ENCODE data around the gene TMEM97. TPM values are rescaled to one million over a fixed set of nuclear protein-coding genes. Genes with fewer than 3 reads are reported as not detected.
A peak's percentile ranks its signal among the peaks of the same experiment; 100 is the strongest.
"Not testable (repeated sequence)": the region's sequence is repeated elsewhere in the genome, so short reads cannot be mapped to it uniquely, and the experiment has no call there.

The TMEM97 gene
- 1 to 10 TPM; 5.4 to 6.0 TPM for total RNA-seq
- long read RNA-seq, transcript TMEM97-201 (3 exons, 2,568 nt) = major isoform, 6 of 6 reads
- long read RNA-seq, partial matches to known transcripts = 0 of 6 reads
- long read RNA-seq, other reads (novel, unspliced or antisense) = 0 of 6 reads

DNA sequence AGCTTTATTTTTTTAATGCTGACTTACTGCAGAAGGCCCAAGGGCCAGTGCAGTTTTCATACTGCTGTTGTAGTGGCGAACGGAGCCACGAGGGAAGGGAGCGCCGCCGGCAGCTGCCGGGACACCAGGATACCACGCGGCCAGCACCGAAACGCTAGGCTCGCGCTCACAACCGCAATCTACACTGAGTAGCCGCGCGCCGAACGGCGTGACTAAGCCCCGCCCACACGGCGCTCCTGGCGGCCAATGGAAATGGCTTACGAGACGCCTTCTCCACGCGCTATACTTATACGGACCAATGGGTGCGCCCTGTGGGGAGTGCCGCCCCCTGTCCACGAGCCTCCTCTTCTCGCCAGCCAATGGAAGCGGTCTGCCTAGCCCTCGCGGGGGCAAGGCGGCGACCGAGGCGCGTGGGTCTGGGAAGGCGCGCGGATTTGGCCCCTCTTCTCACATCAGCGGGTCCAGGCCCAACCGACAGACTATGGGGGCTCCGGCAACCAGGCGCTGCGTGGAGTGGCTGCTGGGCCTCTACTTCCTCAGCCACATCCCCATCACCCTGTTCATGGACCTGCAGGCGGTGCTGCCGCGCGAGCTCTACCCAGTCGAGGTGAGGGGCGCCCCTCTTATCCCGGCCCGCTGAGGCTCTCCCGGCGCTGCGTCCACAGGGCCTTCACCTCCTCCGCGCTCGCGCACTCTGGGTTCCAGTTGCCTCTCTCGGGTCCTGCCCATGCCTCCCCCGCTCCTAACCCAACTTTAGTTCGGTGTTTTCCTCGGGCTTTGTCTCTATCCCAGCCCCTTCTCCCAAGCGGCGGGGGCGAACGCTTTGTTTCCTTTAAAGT lies at the start of gene TMEM97:
Gene TMEM97 (plus strand): TSS at position 442 of the 839 bp plus-strand sequence. CDS start 40 bp downstream, at position 482.
- peak; percentile 97 for DNase-seq
- intact Hi-C loops (cut with DNase I) = no loop called here
- ATAC-seq = peak; percentile 99 to 100

DNA sequence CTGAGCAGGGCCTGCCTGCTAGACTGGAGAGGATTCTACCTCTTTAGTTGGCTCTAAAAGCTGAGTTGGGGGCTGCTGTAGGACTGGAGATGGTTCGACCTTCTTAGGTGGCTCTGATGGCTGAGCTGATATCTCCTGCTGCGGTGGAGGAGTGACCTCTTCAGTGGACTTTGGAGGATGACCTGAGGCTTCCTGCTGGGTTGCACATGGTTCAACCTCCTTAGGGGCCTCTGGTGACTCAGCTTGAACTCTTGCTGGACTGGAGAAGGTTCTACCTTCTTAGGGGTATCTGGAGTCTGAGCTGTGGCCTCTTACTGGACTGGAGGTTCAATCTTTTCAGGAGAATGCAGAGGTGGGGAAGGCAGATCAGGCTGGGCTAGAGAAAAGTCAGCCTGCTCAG lies 48.9 kb upstream of the TMEM97 start:
- ATAC-seq (no peak), DNase-seq (no peak)
- intact Hi-C loops (cut with DNase I) = loop anchor here in 1 of 2 donors (10.0 kb wide), 1 partner anchor 55 kb away; no protein-coding TSS in a partner anchor

DNA sequence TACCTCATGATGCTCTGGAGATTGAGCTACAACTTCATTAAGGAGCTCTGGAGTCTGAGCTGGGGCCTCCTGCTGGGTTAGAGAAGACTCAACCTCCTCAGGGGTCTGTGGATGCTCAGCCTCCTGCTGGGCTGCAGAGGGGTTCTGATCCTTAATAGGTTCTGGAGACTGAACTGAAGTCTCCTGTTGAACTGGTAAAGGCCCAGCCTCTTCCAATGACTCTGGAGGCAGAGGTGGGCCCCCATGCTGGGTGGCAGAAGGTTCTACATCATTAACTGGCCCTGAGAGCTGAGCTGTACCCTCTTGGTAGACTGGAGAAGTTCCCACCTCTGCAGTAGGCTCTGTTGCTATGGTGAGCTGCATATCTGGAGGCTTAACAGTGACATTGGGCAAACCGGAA lies 48.1 kb upstream of the TMEM97 start:
- ATAC-seq = no peak
- DNase-seq = no peak
- intact Hi-C loops (cut with DNase I) = loop anchor here in 1 of 2 donors (10.0 kb wide), 1 partner anchor 56 kb away; no protein-coding TSS in a partner anchor

DNA sequence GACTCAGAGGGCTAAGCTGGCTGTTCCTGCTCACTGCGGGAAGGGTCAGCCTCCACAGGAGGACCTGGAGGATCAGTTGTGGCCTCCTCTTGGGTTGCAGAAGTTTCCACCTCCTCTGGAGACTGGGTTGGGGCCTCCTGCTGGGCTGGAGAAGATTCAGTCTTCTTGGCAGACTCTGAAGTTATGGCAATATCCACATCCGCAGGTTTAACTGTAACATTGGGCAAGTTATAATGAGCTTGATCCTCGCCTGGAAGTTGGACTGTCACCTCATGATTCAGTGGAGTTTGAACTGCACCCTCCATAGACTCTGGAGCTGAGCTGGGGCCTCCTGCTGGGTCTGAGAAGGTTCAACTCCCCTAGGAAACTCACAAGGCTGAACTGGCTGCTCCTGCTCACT lies 47.6 kb upstream of the TMEM97 start:
- no peak for ATAC-seq
- no peak for DNase-seq
- intact Hi-C loops (cut with DNase I) = loop anchor here in 1 of 2 donors (10.0 kb wide), 1 partner anchor 57 kb away; no protein-coding TSS in a partner anchor

DNA sequence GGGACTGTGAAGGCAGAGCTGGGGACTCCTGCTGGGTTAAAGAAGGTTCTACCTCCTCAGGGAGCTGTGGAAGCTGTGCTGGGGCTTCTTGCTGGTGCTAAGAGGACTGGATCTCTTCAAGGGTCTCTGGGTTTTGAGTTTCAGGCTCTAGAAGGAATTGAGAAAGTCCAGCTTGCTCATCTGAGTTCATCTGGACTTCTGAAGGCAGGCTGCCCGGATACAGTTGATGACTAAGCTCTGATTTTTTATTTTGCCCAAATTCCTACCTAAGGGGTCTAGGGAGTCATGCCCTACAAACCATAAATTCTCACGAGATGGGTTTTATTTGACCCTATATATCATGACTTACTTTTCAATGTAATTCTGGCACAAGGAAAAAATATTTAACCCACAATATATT lies 46.8 kb upstream of the TMEM97 start:
- intact Hi-C loops (cut with DNase I) = loop anchor here in 1 of 2 donors (10.0 kb wide), 1 partner anchor 57 kb away; no protein-coding TSS in a partner anchor
- ATAC-seq (no peak), DNase-seq (no peak)

DNA sequence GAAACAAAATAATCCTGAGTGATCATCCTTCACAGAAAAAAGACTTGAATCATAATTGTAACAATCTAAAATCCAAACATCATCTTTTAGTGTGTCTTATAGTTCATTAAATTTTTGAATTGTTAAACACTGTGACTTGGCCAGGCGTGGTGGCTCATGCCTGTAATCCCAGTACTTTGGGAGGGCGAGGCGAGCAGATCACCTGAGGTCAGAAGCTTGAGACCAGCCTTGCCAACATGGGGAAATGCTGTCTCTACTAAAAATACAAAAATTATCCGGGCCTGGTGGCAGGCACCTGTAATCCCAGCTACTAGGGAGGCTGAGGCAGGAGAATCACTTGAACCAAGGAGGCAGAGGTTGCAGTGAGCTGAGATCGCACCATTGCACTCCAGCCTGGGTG lies 45.7 kb upstream of the TMEM97 start:
- intact Hi-C loops (cut with DNase I) = loop anchor here in 1 of 2 donors (10.0 kb wide), 1 partner anchor 59 kb away; no protein-coding TSS in a partner anchor
- not testable (repeated sequence) for ATAC-seq, DNase-seq

DNA sequence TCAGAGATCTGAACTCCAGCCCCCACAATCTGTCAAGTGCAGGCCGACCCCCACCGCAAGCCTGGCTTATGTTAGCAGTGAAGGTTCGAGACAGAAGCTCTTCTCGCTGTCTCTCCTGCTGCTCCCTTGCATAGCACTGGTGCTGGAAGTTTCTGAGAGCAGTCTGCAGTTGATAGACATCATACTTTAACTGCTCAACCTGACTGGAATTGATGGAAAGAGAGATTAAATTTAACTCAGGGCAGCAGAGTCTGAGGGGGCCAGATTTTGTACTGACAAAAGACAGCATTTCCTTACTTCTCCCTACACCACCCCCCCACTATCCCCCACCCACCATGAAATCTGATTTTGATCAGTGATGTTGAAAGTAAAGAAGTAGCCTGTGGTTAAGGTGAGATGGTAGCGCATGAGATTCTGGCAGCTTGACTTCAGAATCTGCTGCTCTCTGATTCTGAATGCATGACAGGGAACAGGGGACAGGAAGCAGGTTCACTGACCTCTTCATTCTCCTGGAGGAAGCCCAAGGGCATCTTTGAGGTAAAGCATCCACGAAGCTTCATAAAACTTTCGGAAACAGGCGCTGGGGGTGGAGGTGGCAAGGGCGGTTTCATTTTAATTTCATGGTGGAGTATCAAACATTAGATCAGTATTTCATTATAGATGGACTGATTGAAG lies 44.3 kb upstream of the TMEM97 start:
- no peak for ATAC-seq
- no peak for DNase-seq
- intact Hi-C loops (cut with DNase I) = loop anchor here in 1 of 2 donors (10.0 kb wide), 1 partner anchor 60 kb away; no protein-coding TSS in a partner anchor

DNA sequence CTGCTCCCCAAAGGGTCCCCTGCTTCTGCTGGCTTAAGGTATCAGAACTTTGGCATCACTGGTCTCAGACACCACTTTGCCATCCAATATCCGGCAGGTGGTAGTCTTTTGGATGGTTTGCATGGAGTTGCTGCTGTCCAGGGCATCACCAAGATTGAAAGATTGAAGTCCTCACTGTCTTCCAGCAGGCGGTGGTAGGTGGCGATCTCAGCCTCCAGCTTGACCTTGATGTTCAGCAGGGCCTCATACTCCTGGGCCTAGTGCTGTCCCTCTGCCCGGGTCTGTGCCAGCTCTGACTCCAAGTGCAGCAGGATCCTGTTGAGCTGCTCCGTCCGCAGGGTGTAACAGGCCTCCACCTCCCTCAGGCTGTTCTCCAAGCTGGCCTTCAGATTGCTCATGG lies 43.0 kb upstream of the TMEM97 start:
- intact Hi-C loops (cut with DNase I) = loop anchor here in 1 of 2 donors (10.0 kb wide), 1 partner anchor 61 kb away; no protein-coding TSS in a partner anchor
- ATAC-seq (no peak), DNase-seq (no peak)

DNA sequence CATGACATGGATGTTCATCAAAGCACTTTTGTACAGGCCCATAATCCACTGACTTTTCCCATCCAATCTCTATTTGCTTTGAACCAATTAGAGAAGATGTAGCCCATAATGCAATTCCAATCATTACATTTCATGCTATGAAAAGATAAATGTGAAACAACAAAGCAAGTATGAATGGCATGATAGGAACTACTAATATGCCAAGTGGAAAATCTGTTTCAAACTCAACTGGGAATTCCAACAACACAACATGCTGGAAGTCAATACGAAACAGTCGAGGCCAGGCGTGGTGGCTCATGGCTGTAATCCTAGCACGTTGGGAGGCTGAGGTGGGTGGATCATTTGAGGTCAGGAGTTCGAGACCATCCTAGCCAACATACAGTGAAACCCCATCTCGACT lies 39.6 kb upstream of the TMEM97 start:
- no peak for DNase-seq
- intact Hi-C loops (cut with DNase I) = loop anchor here in 1 of 2 donors (10.0 kb wide), 1 partner anchor 65 kb away; no protein-coding TSS in a partner anchor
- no peak for ATAC-seq

DNA sequence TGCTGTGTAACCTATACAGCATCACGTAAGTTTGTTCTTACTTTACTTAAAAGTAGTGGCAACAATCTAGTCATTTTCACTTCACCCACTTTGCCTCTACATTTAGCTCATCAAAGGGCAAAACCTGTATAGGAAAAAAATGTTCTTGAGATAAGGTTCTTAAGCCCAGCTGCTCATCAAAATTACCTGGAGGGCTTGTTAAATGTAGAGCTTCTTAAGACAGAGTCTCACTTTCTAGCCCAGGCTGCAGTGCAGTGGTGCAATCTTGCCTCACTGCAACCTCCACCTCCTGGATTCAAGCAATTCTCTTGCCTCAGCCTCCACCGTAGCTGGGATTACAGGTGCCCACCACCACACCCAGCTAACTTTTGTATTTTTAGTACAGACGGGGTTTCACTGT lies 38.2 kb upstream of the TMEM97 start:
- ATAC-seq = no peak
- intact Hi-C loops (cut with DNase I) = no loop called here
- no peak for DNase-seq

DNA sequence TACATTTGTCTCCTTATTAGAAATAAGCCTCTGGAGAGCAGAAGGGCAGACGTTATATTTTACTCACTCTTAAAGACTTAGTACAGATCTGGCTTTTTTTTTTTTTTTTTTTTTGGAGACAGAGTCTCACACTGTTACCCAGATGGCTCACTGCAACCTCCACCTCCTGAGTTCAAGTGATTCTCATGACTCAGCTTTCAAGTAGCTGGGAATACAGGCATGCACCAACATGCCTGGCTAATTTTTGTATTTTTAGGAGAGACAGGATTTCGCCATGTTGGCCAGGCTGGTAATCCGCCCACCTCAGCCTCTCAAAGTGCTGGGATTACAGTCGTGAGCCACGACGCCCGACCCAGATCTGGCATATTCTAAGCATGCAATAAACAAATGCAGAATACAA lies 36.4 kb upstream of the TMEM97 start:
- DNase-seq = no peak
- ATAC-seq = peak in 1 of 2 donors; percentile 24
- intact Hi-C loops (cut with DNase I) = no loop called here

DNA sequence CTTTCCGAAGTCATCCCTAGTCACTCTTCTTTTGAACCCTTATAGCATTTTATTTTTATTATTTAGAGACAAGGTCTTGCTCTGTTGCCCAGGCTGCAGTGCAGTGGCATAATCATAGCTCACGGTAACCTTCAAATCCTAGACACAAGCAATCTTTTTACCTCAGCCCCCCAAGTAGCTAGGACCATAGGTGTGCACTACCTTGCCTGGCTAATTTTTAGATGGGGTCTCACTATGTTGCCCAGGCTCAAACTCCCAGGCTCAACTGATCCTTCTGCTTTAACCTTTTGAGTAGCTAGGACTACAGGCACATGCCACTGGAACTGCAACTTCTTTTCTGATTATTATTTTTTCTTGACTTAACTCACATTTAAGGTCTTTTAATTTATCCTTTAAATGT lies 33.0 kb upstream of the TMEM97 start:
- intact Hi-C loops (cut with DNase I) = no loop called here
- DNase-seq (no peak), ATAC-seq (no peak)

DNA sequence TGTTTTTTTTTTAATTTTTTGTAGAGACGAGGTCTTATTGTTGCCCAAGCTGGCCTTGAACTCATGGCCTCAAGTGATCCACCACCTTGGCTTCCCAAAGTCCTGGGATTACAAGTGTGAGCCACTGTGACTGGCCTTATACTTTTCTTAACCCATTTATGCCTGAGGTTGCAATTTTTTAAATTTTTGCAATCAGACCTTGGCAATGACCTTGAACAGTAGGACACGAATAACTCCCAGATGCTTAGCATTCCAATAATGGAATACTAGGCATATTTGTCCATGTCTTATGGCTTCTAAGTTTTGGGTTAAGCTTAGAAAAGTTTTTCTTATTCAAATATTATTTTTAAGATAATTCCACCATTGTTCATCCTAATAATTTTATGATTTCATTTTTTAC lies 28.3 kb upstream of the TMEM97 start:
- intact Hi-C loops (cut with DNase I) = no loop called here

DNA sequence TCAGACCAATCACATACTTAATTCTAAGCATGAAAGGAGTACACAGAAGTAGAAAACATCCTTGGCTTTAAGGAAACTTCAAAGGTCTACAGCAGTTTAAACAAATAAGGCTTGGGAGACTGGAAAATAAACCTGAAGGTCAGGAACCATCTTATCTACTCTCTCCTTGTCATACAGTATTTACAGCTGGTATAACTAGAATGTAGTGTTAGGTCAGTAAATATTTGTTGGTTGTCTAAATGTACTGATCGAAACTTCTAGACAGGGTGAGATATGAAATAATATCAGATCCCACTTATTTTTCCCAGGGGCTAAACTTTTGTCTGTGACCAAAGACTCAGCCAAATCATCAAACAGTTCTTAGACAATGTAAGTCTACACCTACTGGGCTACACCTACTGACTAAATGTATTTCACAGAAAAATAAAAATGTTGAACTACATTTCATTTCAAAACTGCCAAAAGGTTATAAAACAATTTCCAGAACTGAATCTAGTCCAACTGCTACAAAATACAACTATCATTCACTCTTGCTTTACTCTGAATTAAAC lies 27.1 kb upstream of the TMEM97 start:
- no peak for DNase-seq
- intact Hi-C loops (cut with DNase I) = no loop called here
- ATAC-seq = no peak

More for the DNA sequence above, 28.3 kb upstream of the TMEM97 start:
- DNase-seq = no peak
- no peak for ATAC-seq

DNA sequence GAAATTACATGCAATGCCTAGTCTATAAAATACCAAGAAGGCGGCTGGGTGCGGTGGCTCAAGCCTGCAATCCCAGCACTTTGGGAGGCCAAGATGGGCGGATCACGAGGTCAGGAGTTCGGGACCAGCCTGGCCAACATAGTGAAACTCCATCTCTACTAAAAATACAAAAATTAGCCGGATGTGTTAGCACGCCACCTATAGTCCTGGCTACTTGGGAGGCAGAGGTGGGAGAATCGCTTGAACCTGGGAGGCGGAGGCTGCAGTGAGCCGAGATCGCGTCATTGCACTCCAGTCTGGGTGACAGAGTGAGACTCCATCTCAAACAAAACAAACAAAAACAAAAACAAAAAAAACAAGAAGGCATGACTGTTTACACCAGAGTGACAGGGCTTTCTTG lies 26.1 kb upstream of the TMEM97 start:
- DNase-seq; intact Hi-C loops (cut with DNase I); ATAC-seq: not testable (repeated sequence)

DNA sequence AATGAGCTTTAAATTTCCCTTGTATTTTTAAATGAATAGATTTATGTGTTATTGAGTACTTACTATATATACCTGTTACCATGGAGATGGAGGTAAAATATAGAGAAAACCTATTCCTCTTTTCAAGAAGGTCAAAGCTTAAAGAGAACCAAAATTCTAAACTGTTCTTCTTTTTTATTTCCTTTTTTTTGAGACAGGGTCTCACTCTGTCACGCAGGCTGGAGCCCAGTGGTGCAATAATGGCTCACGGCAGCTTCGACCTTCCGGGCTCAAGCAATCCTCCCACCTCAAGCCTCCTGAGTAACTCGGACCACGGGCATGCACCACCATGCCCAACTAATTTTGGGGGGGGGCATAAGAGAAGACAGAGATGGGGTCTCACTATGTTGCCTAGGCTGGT lies 25.0 kb upstream of the TMEM97 start:
- no peak for DNase-seq
- intact Hi-C loops (cut with DNase I) = no loop called here
- ATAC-seq = no peak

DNA sequence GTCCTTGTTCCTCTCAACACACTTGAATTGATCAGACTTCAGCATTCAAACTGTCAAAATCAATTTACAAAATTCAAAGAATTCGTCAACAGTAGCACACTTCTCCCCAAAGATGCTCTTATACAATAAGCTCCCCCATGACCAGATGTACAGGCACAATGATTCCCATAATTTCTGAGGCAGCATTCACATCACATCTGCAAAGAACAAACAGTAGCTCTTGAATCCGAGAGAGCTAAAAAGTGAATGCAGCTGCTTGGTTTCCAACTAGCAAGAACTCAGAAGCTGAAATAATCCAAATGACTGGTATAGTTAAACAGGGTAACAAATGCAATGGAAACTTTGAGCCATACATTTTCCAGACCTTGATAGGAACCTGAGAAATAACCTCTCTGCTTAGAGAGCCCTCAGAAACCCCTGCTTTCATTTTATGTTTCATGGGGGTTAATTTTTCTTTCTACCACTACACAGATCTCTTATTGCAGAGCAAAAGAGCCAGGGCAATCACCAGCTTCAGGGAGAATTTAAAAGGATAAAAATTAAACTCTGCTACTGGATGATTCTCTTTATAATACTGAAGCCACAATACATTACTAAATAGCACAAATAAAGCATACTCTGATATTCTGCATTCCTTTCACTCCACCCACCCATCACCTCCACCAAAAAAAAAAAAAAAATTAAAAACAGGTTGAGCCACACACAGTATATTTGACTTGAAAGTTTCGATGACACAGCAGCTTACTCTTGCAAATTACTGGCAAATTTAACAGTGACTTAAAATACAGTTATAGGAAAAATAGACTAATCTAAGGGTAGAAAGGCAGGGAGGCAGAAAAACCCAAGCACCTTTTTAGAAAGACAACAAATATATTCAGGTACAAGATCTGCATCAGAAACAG lies 23.1 kb upstream of the TMEM97 start:
- DNase-seq (no peak), ATAC-seq (no peak)
- intact Hi-C loops (cut with DNase I) = no loop called here

DNA sequence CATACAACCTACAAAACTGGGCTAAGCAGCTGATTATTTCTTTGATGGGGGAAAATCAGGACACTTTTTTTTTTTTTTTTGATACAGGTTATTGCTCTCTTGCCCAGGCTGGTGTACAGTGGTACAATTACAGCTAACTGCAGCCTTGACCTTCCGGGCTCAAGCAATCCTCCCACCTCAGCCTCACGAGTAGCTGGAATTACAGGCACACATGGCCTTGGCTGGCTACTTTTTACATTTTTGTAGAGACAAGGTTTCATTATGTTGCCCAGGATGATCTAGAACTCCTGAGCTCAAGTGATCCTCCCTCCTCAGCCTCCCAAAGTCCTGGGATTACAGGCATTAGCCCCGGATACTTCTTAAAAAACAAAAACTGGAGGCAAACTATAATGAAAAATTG lies 20.6 kb upstream of the TMEM97 start:
- intact Hi-C loops (cut with DNase I) = no loop called here
- no peak for DNase-seq
- no peak for ATAC-seq

All from left cardiac atrium (tissue), 4 donors.